HG03571 (cell line): ENCODE results near the gene SMYD3.

ENCODE experiments used
- ATAC-seq: cut with Tn5 transposase; IDR thresholded peaks from one replicate; pipeline ENCODE4 v1.9.1; 2021; ENCODE audit not compliant: unreplicated experiment

SMYD3 gene

GRCh38 chr1:246516126-246516525 lies 9.0 kb upstream of the SMYD3 start:
- no peak for ATAC-seq

- no peak for ATAC-seq
Observed at GRCh38 chr1:246515390-246516005, 8.4 kb upstream of the SMYD3 start.

GRCh38 chr1:246513619-246514343 lies 6.7 kb upstream of the SMYD3 start:
- no peak for ATAC-seq

GRCh38 chr1:246513041-246513440 lies 6.0 kb upstream of the SMYD3 start:
- no peak for ATAC-seq

GRCh38 chr1:246512635-246513034 lies 5.6 kb upstream of the SMYD3 start:
- no peak for ATAC-seq

- ATAC-seq: no peak
Observed at GRCh38 chr1:246512230-246512629, 5.2 kb upstream of the SMYD3 start.

GRCh38 chr1:246511203-246511602 lies 4.1 kb upstream of the SMYD3 start:
- no peak for ATAC-seq

GRCh38 chr1:246510147-246511030 lies 3.3 kb upstream of the SMYD3 start:
- ATAC-seq: no peak

- no peak for ATAC-seq
Observed at GRCh38 chr1:246508897-246509688, 2.0 kb upstream of the SMYD3 start.

GRCh38 chr1:246506367-246506673 lies 759 bp downstream of the SMYD3 start:
- peak; percentile 3 for ATAC-seq

- no peak for ATAC-seq
Observed at GRCh38 chr1:246503341-246503740, 3.7 kb downstream of the SMYD3 start.

GRCh38 chr1:246497331-246497915 lies 9.7 kb downstream of the SMYD3 start:
- ATAC-seq: no peak

GRCh38 chr1:246492611-246493245 lies 14.4 kb downstream of the SMYD3 start:
- ATAC-seq: no peak

GRCh38 chr1:246491551-246492053 lies 15.5 kb downstream of the SMYD3 start:
- ATAC-seq: no peak

GRCh38 chr1:246488674-246489073 lies 18.4 kb downstream of the SMYD3 start:
- ATAC-seq: no peak

- no peak for ATAC-seq
Observed at GRCh38 chr1:246483569-246483933, 23.5 kb downstream of the SMYD3 start.

- no peak for ATAC-seq
Observed at GRCh38 chr1:246482805-246483568, 24.1 kb downstream of the SMYD3 start.

GRCh38 chr1:246479061-246479460 lies 28.0 kb downstream of the SMYD3 start:
- no peak for ATAC-seq

GRCh38 chr1:246477634-246478033 lies 29.4 kb downstream of the SMYD3 start:
- ATAC-seq: no peak
